Subcutaneous adipose tissue (tissue), 4 donors: ENCODE measurements around the gene TBX10. TPM values are rescaled to one million over a fixed set of nuclear protein-coding genes. Genes with fewer than 3 reads are reported as not detected.

Experiments
- CTCF ChIP-seq: fragments of 450-650 bp; IDR thresholded peaks from one replicate; pipeline ENCODE4 v1.5.1; 2016; ENCODE audit warnings: low read depth, mild to moderate bottlenecking, control low read depth, antibody characterized with exemption, moderate library complexity
- total RNA-seq, 4 donors: library from RNA; depleted of rRNA; stranded (reverse); fragments of >200 nt; gene quantifications; one replicate each; pipeline ENCODE4 v1.1.0, GENCODE V29; 2016

TBX10 gene
- total RNA-seq, 4 donors from 2014 or later, result not detected

GRCh38 chr11:67644042-67644441, 4.5 kb upstream of the TBX10 start:
- no peak for TF ChIP-seq CTCF

GRCh38 chr11:67642173-67643120, 2.9 kb upstream of the TBX10 start:
- TF ChIP-seq CTCF, result no peak

GRCh38 chr11:67641338-67642172, 2.0 kb upstream of the TBX10 start:
- TF ChIP-seq CTCF, result no peak

GRCh38 chr11:67640758-67641337, 1.3 kb upstream of the TBX10 start:
- TF ChIP-seq CTCF, result no peak

- TF ChIP-seq CTCF, result no peak
Observed at GRCh38 chr11:67640021-67640757, 626 bp upstream of the TBX10 start.

- TF ChIP-seq CTCF, result no peak
Observed at GRCh38 chr11:67638535-67639437, 777 bp downstream of the TBX10 start.
